Measurements from ENCODE around the gene CHKA. TPM values are rescaled to one million over a fixed set of nuclear protein-coding genes. Genes with fewer than 3 reads are reported as not detected.
A peak's percentile ranks its signal among the peaks of the same experiment; 100 is the strongest.

CHKA gene
- total RNA-seq, 5 donors from 2014 or later (not counting 1 experiment from before 2014, with no cell fraction given): 4.4 to 19.4 (median 7.6) TPM

DNA sequence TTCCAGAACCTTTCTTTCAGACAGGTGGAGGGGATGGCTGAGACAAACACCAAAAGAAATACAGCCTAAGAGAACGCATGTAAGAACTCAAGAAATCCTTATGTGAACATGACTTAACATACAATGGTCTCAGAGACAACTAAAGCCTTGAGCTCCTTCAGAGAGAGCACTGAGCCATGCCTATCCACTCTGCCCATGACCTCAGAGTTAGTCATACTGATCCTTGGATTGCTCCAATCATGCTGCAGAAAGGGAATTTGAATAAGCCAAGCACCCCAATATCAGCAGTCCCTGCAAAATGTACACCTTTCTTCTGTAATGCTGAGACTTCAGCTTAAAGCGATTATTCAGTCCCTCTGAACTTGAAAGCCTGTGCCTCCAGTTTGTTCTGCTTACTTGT lies 43.2 kb upstream of the CHKA start:
- ChIA-PET POLR2A (no interaction called here), CTCF (no interaction called here)
- Histone ChIP-seq H3K36me3 (ENCODE audit: control insufficient read depth in 2 of 2, extremely low read depth in 1 of 2, insufficient read depth in 1 of 2, low read length in 1 of 2) (peaks cover 7 to 41% of the 10 kb centered on the region in 2 donors), H3K9me3 (no peaks in the 10 kb centered on the region), H3K4me1 (ENCODE audit: control insufficient read depth in 1 of 2, extremely low read depth in 1 of 2, insufficient read depth in 2 of 2, low read length in 2 of 2) (no peaks in the 10 kb centered on the region), H3K4me3 (ENCODE audit: control insufficient read depth in 1 of 2, extremely low read depth in 1 of 2, low read length in 1 of 2) (no peak overlapping the region), H3K27ac (ENCODE audit: low read length) (no peak overlapping the region), H3K27me3 (replicated peaks in 1 of 2; ENCODE audit: control insufficient read depth in 2 of 2, extremely low read depth in 1 of 2, insufficient read depth in 2 of 2, low read length in 1 of 2) (no peaks in the 10 kb centered on the region)
- Mint-ChIP-seq H3K27me3 (no peaks in the 10 kb centered on the region), H3K36me3 (peaks cover 40% of the 10 kb centered on the region), H3K4me1 (peaks cover 0 to 7% (median 0%) of the 10 kb centered on the region in 3 donors), H3K27ac (no peak overlapping the region), H3K4me3 (no peak overlapping the region), H3K9me3 (no peaks in the 10 kb centered on the region)
- WGBS (ENCODE audit: insufficient coverage): 89% methylated on average over 1 of the region's 2 CpGs
- DNase-seq: no peak
- ATAC-seq (replicated peaks in 1 of 4): no peak

DNA sequence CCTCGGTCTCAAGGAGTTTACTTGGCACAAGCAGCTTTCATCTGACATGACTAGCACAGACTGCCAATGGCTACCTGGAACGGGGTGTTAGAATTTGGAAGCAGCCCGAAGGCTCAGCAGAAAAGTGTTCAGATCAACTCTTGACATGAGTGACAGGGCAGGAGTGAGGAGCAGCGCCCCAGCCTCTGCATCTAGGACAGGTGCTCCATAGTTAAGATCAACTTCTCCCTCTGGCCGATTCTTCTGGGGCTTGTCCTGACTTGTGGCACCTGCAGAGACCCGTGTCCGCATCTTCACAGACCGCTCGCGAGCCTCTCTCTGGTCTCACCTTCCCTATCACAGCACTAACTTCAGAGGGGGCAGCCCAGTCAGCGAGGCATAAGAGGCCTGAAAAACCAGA lies 42.5 kb upstream of the CHKA start:
- WGBS (ENCODE audit: insufficient coverage): 91% methylated on average over 5 of the region's 11 CpGs
- DNase-seq (no peak), ATAC-seq (replicated peaks in 1 of 4) (no peak)
- Mint-ChIP-seq H3K4me1 (peaks cover 0 to 7% (median 0%) of the 10 kb centered on the region in 3 donors), H3K27me3 (no peaks in the 10 kb centered on the region), H3K27ac (no peak overlapping the region), H3K36me3 (peaks cover 36% of the 10 kb centered on the region), H3K4me3 (no peak overlapping the region), H3K9me3 (no peaks in the 10 kb centered on the region)
- Histone ChIP-seq H3K9me3 (no peaks in the 10 kb centered on the region), H3K4me3 (ENCODE audit: control insufficient read depth in 1 of 2, extremely low read depth in 1 of 2, low read length in 1 of 2) (no peak overlapping the region), H3K27ac (ENCODE audit: low read length) (no peak overlapping the region), H3K4me1 (ENCODE audit: control insufficient read depth in 1 of 2, extremely low read depth in 1 of 2, insufficient read depth in 2 of 2, low read length in 2 of 2) (no peaks in the 10 kb centered on the region), H3K27me3 (replicated peaks in 1 of 2; ENCODE audit: control insufficient read depth in 2 of 2, extremely low read depth in 1 of 2, insufficient read depth in 2 of 2, low read length in 1 of 2) (no peaks in the 10 kb centered on the region), H3K36me3 (ENCODE audit: control insufficient read depth in 2 of 2, extremely low read depth in 1 of 2, insufficient read depth in 1 of 2, low read length in 1 of 2) (peaks cover 6 to 39% of the 10 kb centered on the region in 2 donors)
- ChIA-PET POLR2A (no interaction called here), CTCF (no interaction called here)

DNA sequence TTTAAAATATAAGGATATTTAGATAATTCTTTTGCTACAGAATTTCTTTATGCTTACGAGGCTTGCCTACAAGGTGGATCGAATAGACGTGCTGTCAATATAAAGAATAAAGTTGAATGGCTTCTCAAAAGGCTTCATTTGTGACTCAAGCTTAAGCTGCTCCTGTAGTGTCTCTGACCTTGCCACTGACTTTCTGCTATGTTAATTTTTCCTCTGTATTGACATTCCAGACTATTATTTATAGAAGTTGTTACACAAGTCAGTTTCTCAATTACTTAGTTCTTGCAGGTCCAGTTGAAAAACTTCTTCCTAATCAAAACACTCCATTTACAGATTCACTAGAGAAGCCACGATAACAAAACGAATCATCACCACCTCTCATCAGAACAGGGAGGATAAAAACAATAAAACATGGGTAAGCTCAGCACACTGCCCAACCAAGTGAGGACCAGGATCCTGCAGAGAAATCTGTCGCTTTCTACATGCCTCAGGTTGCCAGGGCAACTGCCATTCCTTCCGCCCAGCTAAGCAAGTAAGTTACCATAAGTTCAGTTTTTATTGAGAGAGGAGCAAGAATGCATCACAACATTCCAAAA lies 39.0 kb upstream of the CHKA start:
- H3K36me3 ChIP-seq (ENCODE audit: control insufficient read depth in 2 of 2, extremely low read depth in 1 of 2, insufficient read depth in 1 of 2, low read length in 1 of 2): peaks cover 2 to 26% of the 10 kb centered on the region in 2 donors
- 71% methylated on average over 3 of the region's 7 CpGs for WGBS (ENCODE audit: insufficient coverage)
- no peak overlapping the region for H3K4me3 ChIP-seq (ENCODE audit: control insufficient read depth in 1 of 2, extremely low read depth in 1 of 2, low read length in 1 of 2)
- no peak overlapping the region for H3K27ac ChIP-seq (ENCODE audit: low read length)
- no peaks in the 10 kb centered on the region for H3K9me3 Mint-ChIP-seq
- no peaks in the 10 kb centered on the region for H3K27me3 Mint-ChIP-seq
- POLR2A ChIA-PET: interaction anchor here in 1 of 2 donors (0.6 kb wide), 1 partner anchor 1292 kb away, joined by 3 read pairs; no protein-coding TSS in a partner anchor
- no peak overlapping the region for H3K4me3 Mint-ChIP-seq
- peak overlapping the region in 1 of 2 donors; percentile 50 for H3K27ac Mint-ChIP-seq
- no peaks in the 10 kb centered on the region for H3K27me3 ChIP-seq (replicated peaks in 1 of 2; ENCODE audit: control insufficient read depth in 2 of 2, extremely low read depth in 1 of 2, insufficient read depth in 2 of 2, low read length in 1 of 2)
- H3K36me3 Mint-ChIP-seq: peaks cover 39% of the 10 kb centered on the region
- DNase-seq (no peak), ATAC-seq (replicated peaks in 1 of 4) (no peak)
- peaks cover 0 to 7% (median 0%) of the 10 kb centered on the region in 3 donors for H3K4me1 Mint-ChIP-seq
- CTCF ChIA-PET: no interaction called here
- no peaks in the 10 kb centered on the region for H3K9me3 ChIP-seq
- H3K4me1 ChIP-seq (ENCODE audit: control insufficient read depth in 1 of 2, extremely low read depth in 1 of 2, insufficient read depth in 2 of 2, low read length in 2 of 2): no peaks in the 10 kb centered on the region

DNA sequence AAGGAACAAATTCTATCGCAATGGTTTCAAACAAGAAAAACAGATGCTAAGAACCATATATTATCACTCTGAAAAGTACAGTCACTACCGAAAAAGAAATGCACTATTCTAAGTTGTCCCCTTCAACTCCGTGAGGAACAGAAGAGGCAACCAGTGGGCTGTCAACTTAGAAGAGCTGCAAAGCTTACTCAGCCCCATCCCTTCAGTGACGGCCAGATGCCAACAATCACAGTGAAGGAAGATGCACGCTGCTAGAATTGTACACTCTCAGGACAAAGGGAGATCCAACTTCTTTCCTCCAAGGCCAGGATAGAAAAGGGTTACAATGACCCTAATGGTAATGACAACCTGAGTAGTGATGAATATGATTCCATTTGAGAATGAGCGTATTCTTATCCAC lies 38.5 kb upstream of the CHKA start:
- DNase-seq: no peak
- Histone ChIP-seq H3K4me3 (ENCODE audit: control insufficient read depth in 1 of 2, extremely low read depth in 1 of 2, low read length in 1 of 2) (no peak overlapping the region), H3K4me1 (ENCODE audit: control insufficient read depth in 1 of 2, extremely low read depth in 1 of 2, insufficient read depth in 2 of 2, low read length in 2 of 2) (no peaks in the 10 kb centered on the region), H3K27me3 (replicated peaks in 1 of 2; ENCODE audit: control insufficient read depth in 2 of 2, extremely low read depth in 1 of 2, insufficient read depth in 2 of 2, low read length in 1 of 2) (no peaks in the 10 kb centered on the region), H3K27ac (ENCODE audit: low read length) (no peak overlapping the region), H3K36me3 (ENCODE audit: control insufficient read depth in 2 of 2, extremely low read depth in 1 of 2, insufficient read depth in 1 of 2, low read length in 1 of 2) (peaks cover 2 to 28% of the 10 kb centered on the region in 2 donors), H3K9me3 (no peaks in the 10 kb centered on the region)
- ChIA-PET CTCF (interaction anchor here in 1 of 2 donors (0.6 kb wide), 1 partner anchor 817 kb away, joined by 3 read pairs; no protein-coding TSS in a partner anchor), POLR2A (no interaction called here)
- Mint-ChIP-seq H3K9me3 (no peaks in the 10 kb centered on the region), H3K4me1 (peaks cover 0 to 7% (median 0%) of the 10 kb centered on the region in 3 donors), H3K27me3 (no peaks in the 10 kb centered on the region), H3K36me3 (peaks cover 39% of the 10 kb centered on the region), H3K4me3 (no peak overlapping the region), H3K27ac (no peak overlapping the region)
- no CpG with 5 or more reads among the region's 6 CpGs for WGBS (ENCODE audit: insufficient coverage)
- ATAC-seq (replicated peaks in 1 of 4): no peak

DNA sequence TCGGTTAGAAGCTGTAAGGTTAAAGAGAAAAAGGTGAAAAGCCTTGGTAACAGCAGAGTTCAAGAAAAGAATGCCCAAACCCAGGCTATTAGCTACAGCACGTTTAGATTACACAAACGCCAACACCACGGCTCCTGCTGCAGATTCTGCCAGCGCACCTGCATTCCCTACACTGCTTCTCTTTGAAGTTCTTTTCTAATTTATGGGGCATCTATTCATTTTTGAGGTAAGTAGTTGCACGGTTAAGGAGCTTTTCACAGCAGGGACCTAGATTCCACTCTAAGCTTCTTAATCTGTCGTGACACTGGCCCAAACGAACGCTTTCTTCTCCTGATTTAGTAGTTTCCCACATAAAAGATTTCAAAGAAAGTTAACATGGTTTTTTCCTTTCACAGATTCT lies 38.0 kb upstream of the CHKA start:
- Mint-ChIP-seq H3K27ac (no peak overlapping the region), H3K36me3 (peaks cover 39% of the 10 kb centered on the region), H3K9me3 (no peaks in the 10 kb centered on the region), H3K4me1 (peaks cover 0 to 7% (median 0%) of the 10 kb centered on the region in 3 donors), H3K4me3 (no peak overlapping the region), H3K27me3 (no peaks in the 10 kb centered on the region)
- H3K4me3 ChIP-seq (ENCODE audit: control insufficient read depth in 1 of 2, extremely low read depth in 1 of 2, low read length in 1 of 2): no peak overlapping the region
- peaks cover 2 to 23% of the 10 kb centered on the region in 2 donors for H3K36me3 ChIP-seq (ENCODE audit: control insufficient read depth in 2 of 2, extremely low read depth in 1 of 2, insufficient read depth in 1 of 2, low read length in 1 of 2)
- no peaks in the 10 kb centered on the region for H3K9me3 ChIP-seq
- ChIA-PET CTCF (interaction anchor here in 1 of 2 donors (0.6 kb wide), 1 partner anchor 817 kb away, joined by 3 read pairs; no protein-coding TSS in a partner anchor), POLR2A (no interaction called here)
- H3K27me3 ChIP-seq (replicated peaks in 1 of 2; ENCODE audit: control insufficient read depth in 2 of 2, extremely low read depth in 1 of 2, insufficient read depth in 2 of 2, low read length in 1 of 2): no peaks in the 10 kb centered on the region
- no peaks in the 10 kb centered on the region for H3K4me1 ChIP-seq (ENCODE audit: control insufficient read depth in 1 of 2, extremely low read depth in 1 of 2, insufficient read depth in 2 of 2, low read length in 2 of 2)
- no peak overlapping the region for H3K27ac ChIP-seq (ENCODE audit: low read length)
- ATAC-seq (replicated peaks in 1 of 4): no peak
- no peak for DNase-seq
- WGBS (ENCODE audit: insufficient coverage): 88% methylated on average over 5 of the region's 9 CpGs

DNA sequence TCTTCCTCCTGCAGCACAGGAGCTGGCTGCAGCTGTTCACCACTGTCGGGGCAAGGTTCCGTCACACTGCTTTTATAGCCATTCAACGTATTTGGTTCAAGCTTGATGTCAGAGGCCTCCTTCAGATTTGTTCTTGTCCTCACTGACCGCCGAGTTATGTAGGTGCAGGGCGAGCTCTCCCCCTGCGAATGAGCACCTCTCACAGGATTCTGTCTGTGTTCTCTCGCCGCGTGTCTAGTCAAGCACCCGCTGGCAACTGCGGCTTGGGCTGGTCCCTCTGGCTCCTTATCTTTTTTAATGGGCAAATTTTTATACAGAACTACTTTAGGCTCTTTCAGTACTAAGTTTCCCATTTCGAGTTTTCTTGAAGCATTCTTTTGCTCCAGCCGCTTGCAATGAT lies 37.4 kb upstream of the CHKA start:
- no peak for DNase-seq
- H3K9me3 Mint-ChIP-seq: no peaks in the 10 kb centered on the region
- no peak overlapping the region for H3K27ac Mint-ChIP-seq
- no peak for ATAC-seq (replicated peaks in 1 of 4)
- CTCF ChIA-PET: no interaction called here
- POLR2A ChIA-PET: no interaction called here
- no peaks in the 10 kb centered on the region for H3K4me1 ChIP-seq (ENCODE audit: control insufficient read depth in 1 of 2, extremely low read depth in 1 of 2, insufficient read depth in 2 of 2, low read length in 2 of 2)
- peaks cover 2 to 23% of the 10 kb centered on the region in 2 donors for H3K36me3 ChIP-seq (ENCODE audit: control insufficient read depth in 2 of 2, extremely low read depth in 1 of 2, insufficient read depth in 1 of 2, low read length in 1 of 2)
- H3K27me3 ChIP-seq (replicated peaks in 1 of 2; ENCODE audit: control insufficient read depth in 2 of 2, extremely low read depth in 1 of 2, insufficient read depth in 2 of 2, low read length in 1 of 2): no peaks in the 10 kb centered on the region
- no peak overlapping the region for H3K27ac ChIP-seq (ENCODE audit: low read length)
- no peak overlapping the region for H3K4me3 Mint-ChIP-seq
- H3K27me3 Mint-ChIP-seq: no peaks in the 10 kb centered on the region
- peaks cover 0 to 7% (median 0%) of the 10 kb centered on the region in 3 donors for H3K4me1 Mint-ChIP-seq
- H3K9me3 ChIP-seq: no peaks in the 10 kb centered on the region
- H3K36me3 Mint-ChIP-seq: peaks cover 39% of the 10 kb centered on the region
- 99% methylated on average over 14 of the region's 14 CpGs for WGBS (ENCODE audit: insufficient coverage)
- H3K4me3 ChIP-seq (ENCODE audit: control insufficient read depth in 1 of 2, extremely low read depth in 1 of 2, low read length in 1 of 2): no peak overlapping the region
